Loucy (cell line): ENCODE data around the gene RUFY3.
A peak's percentile ranks its signal among the peaks of the same experiment; 100 is the strongest.

Experiments used
- H2AFZ ChIP-seq: fragments of 200-600 bp; sonication (generic); 2 replicates; pipeline ENCODE4 v1.6.0; 2016; ENCODE audit warnings: antibody characterized with exemption, mild to moderate bottlenecking, low read length, moderate library complexity
- H3F3A ChIP-seq: fragments of 200-600 bp; 2 replicates; pipeline ENCODE4 v1.6.0; 2016; ENCODE audit warnings: antibody characterized with exemption, low read depth, mild to moderate bottlenecking
- H3K27me3 ChIP-seq: fragments of 200-600 bp; sonication (generic); 2 replicates; pipeline ENCODE4 v1.6.1; 2014; ENCODE audit warnings: low read length, mild to moderate bottlenecking; ENCODE audit not compliant: insufficient read depth, poor library complexity, severe bottlenecking
- H3K36me3 ChIP-seq: fragments of 200-600 bp; sonication (generic); 2 replicates; pipeline ENCODE4 v1.6.1; 2016; ENCODE audit warnings: low read length; ENCODE audit not compliant: insufficient read depth
- H3K4me1 ChIP-seq: fragments of 200-600 bp; sonication (generic); 2 replicates; pipeline ENCODE4 v1.5.1; 2014; ENCODE audit warnings: low read length, mild to moderate bottlenecking; ENCODE audit not compliant: insufficient read depth, poor library complexity, severe bottlenecking
- H3K4me2 ChIP-seq: fragments of 200-600 bp; sonication (generic); 2 replicates; pipeline ENCODE4 v1.6.0; 2014; ENCODE audit warnings: antibody characterized with exemption, low read length, low read depth, mild to moderate bottlenecking; ENCODE audit not compliant: poor library complexity, severe bottlenecking
- H3K4me3 ChIP-seq: fragments of 200-600 bp; sonication (generic); 2 replicates; pipeline ENCODE4 v1.5.1; 2014; ENCODE audit warnings: low read length, mild to moderate bottlenecking, mixed read lengths; ENCODE audit not compliant: poor library complexity, severe bottlenecking
- H3K79me2 ChIP-seq: fragments of 200-600 bp; sonication (generic); 2 replicates; pipeline ENCODE4 v1.6.1; 2014; ENCODE audit warnings: low read length; ENCODE audit not compliant: insufficient read depth
- H3K9ac ChIP-seq: fragments of 200-600 bp; sonication (generic); 2 replicates; pipeline ENCODE4 v1.6.0; 2014; ENCODE audit warnings: mild to moderate bottlenecking, low read depth, low read length, moderate library complexity; ENCODE audit not compliant: poor library complexity, severe bottlenecking
- H3K9me2 ChIP-seq: fragments of 200-600 bp; sonication (generic); replicated peaks from 2 replicates; pipeline ENCODE4 v1.6.1; 2016; ENCODE audit warnings: low read depth, low read length, mixed read lengths
- H3K9me3 ChIP-seq: fragments of 200-600 bp; sonication (generic); 2 replicates; pipeline ENCODE4 v1.6.1; 2014; ENCODE audit warnings: mild to moderate bottlenecking, antibody characterized with exemption, low read length, low read depth; ENCODE audit not compliant: insufficient read depth
- H4K20me1 ChIP-seq: fragments of 200-600 bp; sonication (generic); 2 replicates; pipeline ENCODE4 v1.6.0; 2014; ENCODE audit warnings: antibody characterized with exemption, low read length, mild to moderate bottlenecking; ENCODE audit not compliant: insufficient read depth, poor library complexity, severe bottlenecking
- EZH2phosphoT487 ChIP-seq: fragments of 200-600 bp; IDR thresholded peaks from 2 replicates; pipeline ENCODE4 v1.6.1; 2018; ENCODE audit warnings: antibody characterized with exemption, mild to moderate bottlenecking, moderate library complexity, borderline replicate concordance
- TF ChIP-seq, protein P1 (sequence below): fragments of 200-600 bp; sonication (generic); conservative IDR thresholded peaks from 2 replicates; pipeline ENCODE4 v1.5.1; 2014; ENCODE audit warnings: mild to moderate bottlenecking, antibody characterized with exemption, low read length

RUFY3 gene, protein sequence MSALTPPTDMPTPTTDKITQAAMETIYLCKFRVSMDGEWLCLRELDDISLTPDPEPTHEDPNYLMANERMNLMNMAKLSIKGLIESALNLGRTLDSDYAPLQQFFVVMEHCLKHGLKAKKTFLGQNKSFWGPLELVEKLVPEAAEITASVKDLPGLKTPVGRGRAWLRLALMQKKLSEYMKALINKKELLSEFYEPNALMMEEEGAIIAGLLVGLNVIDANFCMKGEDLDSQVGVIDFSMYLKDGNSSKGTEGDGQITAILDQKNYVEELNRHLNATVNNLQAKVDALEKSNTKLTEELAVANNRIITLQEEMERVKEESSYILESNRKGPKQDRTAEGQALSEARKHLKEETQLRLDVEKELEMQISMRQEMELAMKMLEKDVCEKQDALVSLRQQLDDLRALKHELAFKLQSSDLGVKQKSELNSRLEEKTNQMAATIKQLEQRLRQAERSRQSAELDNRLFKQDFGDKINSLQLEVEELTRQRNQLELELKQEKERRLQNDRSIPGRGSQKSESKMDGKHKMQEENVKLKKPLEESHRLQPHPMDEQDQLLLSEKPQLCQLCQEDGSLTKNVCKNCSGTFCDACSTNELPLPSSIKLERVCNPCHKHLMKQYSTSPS

DNA sequence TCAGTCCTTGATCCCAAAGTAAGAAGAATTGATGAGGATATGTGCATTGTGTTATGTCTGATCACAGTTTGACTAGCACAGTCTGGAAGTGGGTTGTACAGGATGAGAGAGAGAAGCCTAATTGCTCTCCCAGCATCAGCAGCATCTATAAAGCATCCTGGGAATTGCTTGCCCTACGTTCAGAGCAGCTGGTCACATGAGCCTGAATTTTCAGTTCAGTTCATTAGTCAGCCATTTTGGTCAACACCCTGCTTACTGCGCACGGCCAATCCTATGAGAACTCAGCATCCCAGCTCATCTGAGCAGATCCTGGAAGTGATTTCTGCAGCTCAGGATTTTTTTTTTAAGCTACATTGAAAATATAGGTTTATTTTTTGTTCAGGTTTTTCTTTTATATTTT, at the start of gene RUFY3:
TSS of gene RUFY3 (plus strand) at position 218 of the 400 bp plus-strand sequence. CDS start 610 bp downstream, outside the sequence.
- H4K20me1 ChIP-seq, result no peaks in the 10 kb centered on the region
- no peaks in the 10 kb centered on the region for H3K9me2 ChIP-seq
- H3K9me3 ChIP-seq, result no peaks in the 10 kb centered on the region
- H3K4me1 ChIP-seq, result peaks cover 13% of the 10 kb centered on the region
- H3F3A ChIP-seq, result no peaks in the 10 kb centered on the region
- no peak within 1 kb of the TSS for H3K4me3 ChIP-seq
- no peaks in the 10 kb centered on the region for H3K27me3 ChIP-seq
- peak within 1 kb of the TSS; percentile 52 for H3K4me2 ChIP-seq
- no peak within 1 kb of the TSS for H2AFZ ChIP-seq
- no peak within 1 kb of the TSS for H3K9ac ChIP-seq
- H3K36me3 ChIP-seq, result no peaks in the 10 kb centered on the region
- peaks cover 61% of the 10 kb centered on the region for H3K79me2 ChIP-seq
- TF ChIP-seq EZH2phosphoT487, result no peak
- TF ChIP-seq, protein P1, sequence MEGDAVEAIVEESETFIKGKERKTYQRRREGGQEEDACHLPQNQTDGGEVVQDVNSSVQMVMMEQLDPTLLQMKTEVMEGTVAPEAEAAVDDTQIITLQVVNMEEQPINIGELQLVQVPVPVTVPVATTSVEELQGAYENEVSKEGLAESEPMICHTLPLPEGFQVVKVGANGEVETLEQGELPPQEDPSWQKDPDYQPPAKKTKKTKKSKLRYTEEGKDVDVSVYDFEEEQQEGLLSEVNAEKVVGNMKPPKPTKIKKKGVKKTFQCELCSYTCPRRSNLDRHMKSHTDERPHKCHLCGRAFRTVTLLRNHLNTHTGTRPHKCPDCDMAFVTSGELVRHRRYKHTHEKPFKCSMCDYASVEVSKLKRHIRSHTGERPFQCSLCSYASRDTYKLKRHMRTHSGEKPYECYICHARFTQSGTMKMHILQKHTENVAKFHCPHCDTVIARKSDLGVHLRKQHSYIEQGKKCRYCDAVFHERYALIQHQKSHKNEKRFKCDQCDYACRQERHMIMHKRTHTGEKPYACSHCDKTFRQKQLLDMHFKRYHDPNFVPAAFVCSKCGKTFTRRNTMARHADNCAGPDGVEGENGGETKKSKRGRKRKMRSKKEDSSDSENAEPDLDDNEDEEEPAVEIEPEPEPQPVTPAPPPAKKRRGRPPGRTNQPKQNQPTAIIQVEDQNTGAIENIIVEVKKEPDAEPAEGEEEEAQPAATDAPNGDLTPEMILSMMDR, result no peak

DNA sequence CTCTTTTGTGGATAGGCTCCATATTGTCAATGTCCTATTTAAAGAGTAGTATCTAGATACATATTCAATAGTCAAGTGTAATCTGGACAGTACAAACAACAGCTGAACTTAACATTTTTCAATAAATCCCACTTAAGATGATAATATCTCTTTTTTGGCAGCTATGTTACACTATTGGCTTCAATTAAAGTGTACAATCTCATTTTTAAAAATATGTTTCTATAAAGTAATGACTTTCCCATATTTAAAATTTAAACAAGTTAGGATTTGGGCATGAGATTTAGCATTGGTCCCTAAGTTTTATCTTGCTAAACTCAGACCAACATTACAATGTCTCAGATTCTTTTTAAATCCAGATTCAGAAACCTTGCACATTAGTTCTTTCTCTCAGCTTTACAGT, 47.6 kb upstream of the RUFY3 start:
- H3K9ac ChIP-seq, result no peak overlapping the region
- H3K79me2 ChIP-seq, result no peaks in the 10 kb centered on the region
- no peaks in the 10 kb centered on the region for H4K20me1 ChIP-seq
- no peak overlapping the region for H2AFZ ChIP-seq
- H3K9me3 ChIP-seq, result no peaks in the 10 kb centered on the region
- H3K4me2 ChIP-seq, result no peak overlapping the region
- no peaks in the 10 kb centered on the region for H3K27me3 ChIP-seq
- peaks cover 26% of the 10 kb centered on the region for H3K4me1 ChIP-seq
- no peaks in the 10 kb centered on the region for H3K36me3 ChIP-seq
- no peaks in the 10 kb centered on the region for H3K9me2 ChIP-seq
- no peak overlapping the region for H3K4me3 ChIP-seq
- H3F3A ChIP-seq, result peaks cover 5% of the 10 kb centered on the region; the same call in 1 of the 2 replicates
- TF ChIP-seq, protein P1, result no peak
- no peak for TF ChIP-seq EZH2phosphoT487

DNA sequence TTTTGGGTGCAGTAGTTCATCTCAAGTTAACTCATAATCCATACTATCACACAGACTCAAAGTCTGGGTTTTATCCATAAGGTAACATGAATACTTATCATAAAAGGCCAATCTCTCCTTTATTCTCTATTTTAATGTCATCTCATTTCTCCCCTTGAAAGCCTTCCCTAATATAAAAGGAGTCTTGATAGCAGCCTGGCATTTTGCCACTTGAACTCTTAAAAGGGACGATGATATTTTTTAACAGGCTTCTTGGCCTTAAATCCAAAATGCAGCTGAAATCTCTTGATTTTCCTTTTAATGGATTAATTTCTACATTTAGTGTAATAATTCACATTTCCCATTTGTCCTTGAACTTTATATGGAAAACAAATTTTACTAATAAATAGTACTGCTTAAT, 47.0 kb upstream of the RUFY3 start:
- H3K4me3 ChIP-seq, result no peak overlapping the region
- no peak for TF ChIP-seq EZH2phosphoT487
- TF ChIP-seq, protein P1, result no peak
- H4K20me1 ChIP-seq, result no peaks in the 10 kb centered on the region
- no peaks in the 10 kb centered on the region for H3K9me2 ChIP-seq
- H3K4me1 ChIP-seq, result peaks cover 28% of the 10 kb centered on the region
- H3K27me3 ChIP-seq, result no peaks in the 10 kb centered on the region
- H3K4me2 ChIP-seq, result no peak overlapping the region
- H3K9me3 ChIP-seq, result no peaks in the 10 kb centered on the region
- H3K79me2 ChIP-seq, result no peaks in the 10 kb centered on the region
- peaks cover 5% of the 10 kb centered on the region; the same call in 1 of the 2 replicates for H3F3A ChIP-seq
- H2AFZ ChIP-seq, result no peak overlapping the region
- no peaks in the 10 kb centered on the region for H3K36me3 ChIP-seq
- H3K9ac ChIP-seq, result no peak overlapping the region
